CD8-positive, alpha-beta memory T cell (primary cell): ENCODE data around the gene NDUFS6. TPM values are rescaled to one million over a fixed set of nuclear protein-coding genes. Genes with fewer than 3 reads are reported as not detected.
A peak's percentile ranks its signal among the peaks of the same experiment; 100 is the strongest.

Experiments
- CTCF ChIA-PET: fragments of 350-600 bp; sonication (Branson Sonifier 250); formaldehyde crosslinking; loops from one replicate; lab custom pipeline; 2021; ENCODE audit warnings: antibody characterized with exemption; lab: Charles Lee
- POLR2A ChIA-PET: fragments of 350-600 bp; sonication (Branson Sonifier 250); formaldehyde crosslinking; loops from one replicate; lab custom pipeline; 2021; ENCODE audit warnings: antibody characterized with exemption; lab: Charles Lee
- DNase-seq, 5 donors: peaks; one replicate each; pipeline versions ENCODE4 v3.0.0 to v3.0.0-alpha.2; 2020 to 2022; ENCODE audit warnings: mixed read lengths in 1 of 5
- H3K27ac ChIP-seq: one replicate; pipeline ENCODE4 v1.7.0; 2013; ENCODE audit warnings: low read depth, mild to moderate bottlenecking, low read length, moderate library complexity
- H3K27me3 ChIP-seq: 2 replicates; pipeline ENCODE4 v1.7.0; 2013; ENCODE audit warnings: low read length, mild to moderate bottlenecking; ENCODE audit not compliant: insufficient read depth, poor library complexity, severe bottlenecking
- H3K36me3 ChIP-seq: 2 replicates; pipeline ENCODE4 v1.7.0; 2013; ENCODE audit warnings: mild to moderate bottlenecking, low read length, moderate library complexity; ENCODE audit not compliant: insufficient read depth
- H3K4me1 ChIP-seq: 2 replicates; pipeline ENCODE4 v1.7.0; 2013; ENCODE audit warnings: mild to moderate bottlenecking, low read length, moderate library complexity; ENCODE audit not compliant: insufficient read depth
- H3K4me3 ChIP-seq: 2 replicates; pipeline ENCODE4 v1.7.0; 2013; ENCODE audit warnings: mild to moderate bottlenecking, low read length
- H3K9me3 ChIP-seq: 2 replicates; pipeline ENCODE4 v1.7.0; 2013; ENCODE audit warnings: mild to moderate bottlenecking, low read length
- H3K27ac Mint-ChIP-seq, 8 donors: one replicate each; pipeline ENCODE4 v1.8.0; 2020 to 2021; ENCODE audit warnings: mixed read lengths in 8 of 8, mild to moderate bottlenecking in 6 of 8, inconsistent platforms in 3 of 8, moderate library complexity in 3 of 8
- H3K27me3 Mint-ChIP-seq, 2 donors: one replicate each; pipeline ENCODE4 v1.8.0; 2020 to 2021; ENCODE audit warnings: mixed read lengths in 2 of 2, mild to moderate bottlenecking in 1 of 2, moderate library complexity in 1 of 2
- H3K36me3 Mint-ChIP-seq, 3 donors: one replicate each; pipeline ENCODE4 v1.8.0; 2020 to 2021; ENCODE audit warnings: mixed read lengths in 3 of 3, inconsistent platforms in 1 of 3, mild to moderate bottlenecking in 1 of 3
- H3K4me1 Mint-ChIP-seq, 3 donors: one replicate each; pipeline ENCODE4 v1.8.0; 2020 to 2021; ENCODE audit warnings: mixed read lengths in 3 of 3, inconsistent platforms in 1 of 3, mild to moderate bottlenecking in 1 of 3
- H3K4me3 Mint-ChIP-seq, 7 donors: one replicate each; pipeline ENCODE4 v1.8.0; 2020 to 2021; ENCODE audit warnings: mixed read lengths in 7 of 7, mild to moderate bottlenecking in 6 of 7, moderate library complexity in 4 of 7, inconsistent platforms in 2 of 7
- H3K9me3 Mint-ChIP-seq, 5 donors: one replicate each; pipeline ENCODE4 v1.8.0; 2020 to 2022; ENCODE audit warnings: mixed read lengths in 5 of 5, mild to moderate bottlenecking in 3 of 5, moderate library complexity in 2 of 5, inconsistent platforms in 1 of 5
- polyA plus RNA-seq: library from polyadenylated mRNA; unstranded; fragments of 300-500 nt; fragmentation: Illumina TruSeq; gene quantifications from one replicate; pipeline ENCODE4 v1.2.3, GENCODE V29; 2021
- total RNA-seq, 2 experiments: library from RNA; stranded (reverse); gene quantifications; one replicate each; pipeline ENCODE4 v1.2.3, GENCODE V29; 2021

The NDUFS6 gene
- total and polyA plus RNA-seq, 3 experiments from 2014 or later, result 43.4 to 83.7 (median 44.2) TPM

DNA sequence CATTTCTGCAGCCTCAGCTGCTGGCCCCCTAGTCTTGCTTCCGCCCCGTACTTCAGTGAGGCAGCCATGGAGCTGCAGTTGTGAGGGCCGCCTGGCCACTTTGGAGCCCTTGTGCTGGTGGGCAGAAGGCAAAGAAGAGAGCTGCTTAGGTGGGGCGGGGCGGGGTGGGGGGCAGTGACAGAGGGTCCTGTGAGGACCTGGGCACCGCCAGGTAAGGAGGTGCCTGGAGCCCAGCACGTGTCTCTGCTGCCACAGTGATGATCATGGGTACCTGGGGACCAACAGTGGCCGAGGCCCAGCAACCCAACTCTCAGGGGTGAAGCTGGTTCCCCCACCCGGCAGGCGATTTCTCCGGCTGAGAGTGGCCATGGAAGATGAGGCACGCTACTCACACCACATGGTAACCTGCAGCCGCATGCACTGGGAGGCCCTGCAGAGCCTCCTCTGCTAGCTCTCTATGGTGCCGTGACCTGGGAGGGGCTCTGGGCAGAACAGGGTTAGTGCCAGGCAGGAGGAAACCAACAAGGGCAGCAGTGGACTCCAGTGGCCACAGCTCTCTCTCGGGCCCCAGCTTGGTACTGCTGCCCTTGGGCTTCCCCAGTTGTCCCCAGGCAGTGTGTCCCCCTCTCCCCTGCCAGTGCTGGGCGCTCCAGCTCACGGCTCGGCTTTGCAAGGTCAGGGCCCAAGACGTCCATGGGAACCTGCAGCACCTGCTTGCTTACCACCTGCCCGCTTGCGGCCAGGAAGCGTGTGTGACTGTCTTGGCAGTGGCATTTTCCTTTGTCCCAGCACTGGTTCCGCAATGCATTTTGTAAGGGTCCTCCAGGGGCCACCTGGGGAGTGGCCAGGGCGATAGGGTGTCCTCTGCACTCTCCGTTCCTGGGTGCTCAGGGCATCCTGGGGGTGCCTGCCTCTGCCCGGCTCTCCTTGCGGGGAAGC is 24.0 kb downstream of the NDUFS6 start:
- H3K36me3 Mint-ChIP-seq, result peaks cover 0 to 46% (median 10%) of the 10 kb centered on the region in 3 donors
- ChIA-PET CTCF (no interaction called here), POLR2A (no interaction called here)
- H3K27me3 Mint-ChIP-seq, result no peaks in the 10 kb centered on the region
- H3K27ac Mint-ChIP-seq, result no peak overlapping the region
- Histone ChIP-seq H3K36me3 (no peaks in the 10 kb centered on the region), H3K4me3 (no peak overlapping the region), H3K4me1 (no peaks in the 10 kb centered on the region), H3K27ac (no peak overlapping the region), H3K27me3 (no peaks in the 10 kb centered on the region), H3K9me3 (no peaks in the 10 kb centered on the region)
- H3K4me3 Mint-ChIP-seq, result no peak overlapping the region
- H3K4me1 Mint-ChIP-seq, result no peaks in the 10 kb centered on the region
- DNase-seq, result no peak
- H3K9me3 Mint-ChIP-seq, result no peaks in the 10 kb centered on the region

DNA sequence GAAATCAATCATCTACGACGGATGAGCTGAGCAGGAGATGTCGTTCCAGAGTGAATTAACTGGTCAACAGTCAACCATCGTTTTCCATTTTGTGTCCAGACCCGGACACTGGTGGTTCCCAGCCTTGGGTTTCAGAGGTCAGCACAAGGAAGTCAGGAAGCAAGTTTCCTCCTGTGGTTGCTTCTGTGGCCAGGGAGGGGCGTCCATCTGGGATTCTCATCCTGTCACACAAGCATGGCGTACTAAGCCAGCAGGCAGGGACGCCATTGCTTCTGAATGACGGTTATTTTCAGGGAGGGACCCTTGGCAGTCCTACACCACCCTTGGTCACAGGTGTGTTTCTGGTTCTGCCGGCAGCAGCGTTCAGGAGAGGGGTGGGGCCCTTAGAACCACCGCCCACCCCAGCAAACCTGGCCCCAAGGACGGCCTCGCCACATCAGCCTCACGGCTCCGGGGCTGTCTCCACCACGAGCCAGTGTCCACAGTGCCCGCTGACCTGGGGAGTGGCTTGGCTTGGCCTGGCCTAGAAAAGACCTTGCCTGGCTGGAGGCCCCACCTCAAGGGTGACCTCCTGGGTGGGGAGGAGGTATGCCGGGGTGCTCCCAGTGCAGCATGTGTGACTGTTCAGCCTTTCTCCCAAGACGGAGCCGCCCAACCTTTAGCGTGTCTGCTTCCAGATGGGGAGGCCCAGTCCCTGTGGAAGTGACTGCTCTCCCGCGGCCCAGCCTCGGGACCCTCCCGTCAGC is 25.2 kb downstream of the NDUFS6 start:
- no peaks in the 10 kb centered on the region for H3K27me3 ChIP-seq
- CTCF ChIA-PET, result no interaction called here
- H3K27ac ChIP-seq, result no peak overlapping the region
- H3K36me3 ChIP-seq, result no peaks in the 10 kb centered on the region
- no peak overlapping the region for H3K4me3 Mint-ChIP-seq
- no peak overlapping the region for H3K27ac Mint-ChIP-seq
- H3K4me3 ChIP-seq, result no peak overlapping the region
- peaks cover 0 to 36% (median 8%) of the 10 kb centered on the region in 3 donors for H3K36me3 Mint-ChIP-seq
- H3K27me3 Mint-ChIP-seq, result no peaks in the 10 kb centered on the region
- no peaks in the 10 kb centered on the region for H3K9me3 ChIP-seq
- no peaks in the 10 kb centered on the region for H3K9me3 Mint-ChIP-seq
- no peaks in the 10 kb centered on the region for H3K4me1 Mint-ChIP-seq
- H3K4me1 ChIP-seq, result no peaks in the 10 kb centered on the region
- no peak for DNase-seq
- POLR2A ChIA-PET, result no interaction called here

DNA sequence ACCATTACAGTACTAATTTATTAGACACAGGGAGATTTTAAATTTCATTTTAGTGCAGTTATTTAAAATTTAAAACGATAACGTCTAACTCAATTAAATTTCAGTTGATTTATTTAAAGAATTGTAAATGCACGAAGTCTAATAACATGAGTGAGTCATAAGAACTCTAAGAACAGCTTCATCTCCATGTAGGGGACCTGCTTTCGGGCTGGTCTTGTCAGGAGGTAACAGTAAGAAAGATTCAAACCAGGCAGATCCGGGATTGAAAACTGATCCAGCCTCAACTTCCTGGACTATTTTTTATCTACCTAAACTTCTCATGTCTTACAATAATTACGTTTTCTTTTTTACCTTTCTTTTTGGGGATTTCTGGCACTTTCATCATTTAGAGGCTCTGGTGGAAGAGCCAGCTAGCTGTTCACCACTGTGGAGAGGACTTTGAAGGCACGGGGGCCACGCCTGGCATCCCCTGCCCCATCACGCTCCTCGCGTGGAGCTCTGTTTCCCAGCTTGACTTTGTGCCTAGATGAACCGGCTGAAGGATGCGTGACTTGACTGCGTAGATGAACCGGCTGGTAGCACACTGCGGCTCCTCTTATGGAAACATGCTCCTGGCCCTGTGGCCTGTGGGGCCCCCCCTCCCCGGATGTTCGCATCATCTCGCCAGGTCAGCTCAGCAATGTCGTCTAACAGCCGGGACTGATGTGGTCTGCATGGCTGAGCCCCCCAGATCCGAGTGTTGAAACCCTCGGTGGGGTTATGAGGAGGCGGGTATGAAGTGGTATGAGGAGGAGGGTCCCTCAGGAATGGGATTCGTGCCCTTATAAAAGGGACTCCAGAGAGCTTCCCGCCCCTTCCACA is 26.0 kb downstream of the NDUFS6 start:
- DNase-seq, result no peak
- H3K9me3 ChIP-seq, result no peaks in the 10 kb centered on the region
- H3K27ac ChIP-seq, result no peak overlapping the region
- Mint-ChIP-seq H3K4me3 (no peak overlapping the region), H3K27me3 (no peaks in the 10 kb centered on the region), H3K9me3 (no peaks in the 10 kb centered on the region), H3K27ac (peak overlapping the region in 1 of 8 donors; percentile 42), H3K4me1 (no peaks in the 10 kb centered on the region), H3K36me3 (peaks cover 0 to 30% (median 5%) of the 10 kb centered on the region in 3 donors)
- ChIA-PET CTCF (no interaction called here), POLR2A (no interaction called here)
- no peaks in the 10 kb centered on the region for H3K4me1 ChIP-seq
- H3K27me3 ChIP-seq, result no peaks in the 10 kb centered on the region
- H3K4me3 ChIP-seq, result no peak overlapping the region
- no peaks in the 10 kb centered on the region for H3K36me3 ChIP-seq

DNA sequence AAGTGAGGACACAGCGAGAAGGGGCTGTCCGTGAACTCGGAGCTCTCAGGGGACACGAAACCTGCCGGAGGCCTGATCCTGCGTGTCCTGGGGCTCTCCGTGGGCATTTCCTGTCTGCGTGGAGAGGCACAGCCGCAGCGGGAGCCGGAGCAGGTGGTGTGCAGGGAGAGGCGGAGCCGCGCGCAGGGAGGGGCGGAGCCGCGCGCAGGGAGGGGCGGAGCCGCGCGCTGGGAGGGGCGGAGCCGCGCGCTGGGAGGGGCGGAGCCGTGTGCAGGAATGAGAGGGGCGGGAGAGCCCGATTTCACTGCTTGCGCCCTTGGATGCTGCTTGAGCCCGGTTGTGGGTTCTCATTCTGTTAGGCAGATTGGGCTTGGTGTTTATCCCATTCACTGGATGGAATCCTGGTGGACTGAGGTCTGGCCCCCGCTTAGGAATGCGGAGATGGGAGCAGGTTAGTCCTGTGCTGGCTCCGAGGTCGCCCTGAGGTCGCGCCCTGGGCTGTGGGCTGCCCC is 26.7 kb downstream of the NDUFS6 start:
- POLR2A ChIA-PET, result no interaction called here
- Histone ChIP-seq H3K9me3 (no peaks in the 10 kb centered on the region), H3K4me3 (no peak overlapping the region), H3K36me3 (no peaks in the 10 kb centered on the region), H3K27me3 (no peaks in the 10 kb centered on the region), H3K27ac (no peak overlapping the region), H3K4me1 (no peaks in the 10 kb centered on the region)
- no peaks in the 10 kb centered on the region for H3K9me3 Mint-ChIP-seq
- CTCF ChIA-PET, result no interaction called here
- DNase-seq, result peak in 2 of 5 donors; percentile 15 to 22
- H3K27me3 Mint-ChIP-seq, result no peaks in the 10 kb centered on the region
- H3K36me3 Mint-ChIP-seq, result peaks cover 0 to 26% (median 4%) of the 10 kb centered on the region in 3 donors
- peak overlapping the region in 1 of 7 donors; percentile 26 for H3K4me3 Mint-ChIP-seq
- H3K4me1 Mint-ChIP-seq, result no peaks in the 10 kb centered on the region
- peak overlapping the region in 1 of 8 donors; percentile 81 for H3K27ac Mint-ChIP-seq

DNA sequence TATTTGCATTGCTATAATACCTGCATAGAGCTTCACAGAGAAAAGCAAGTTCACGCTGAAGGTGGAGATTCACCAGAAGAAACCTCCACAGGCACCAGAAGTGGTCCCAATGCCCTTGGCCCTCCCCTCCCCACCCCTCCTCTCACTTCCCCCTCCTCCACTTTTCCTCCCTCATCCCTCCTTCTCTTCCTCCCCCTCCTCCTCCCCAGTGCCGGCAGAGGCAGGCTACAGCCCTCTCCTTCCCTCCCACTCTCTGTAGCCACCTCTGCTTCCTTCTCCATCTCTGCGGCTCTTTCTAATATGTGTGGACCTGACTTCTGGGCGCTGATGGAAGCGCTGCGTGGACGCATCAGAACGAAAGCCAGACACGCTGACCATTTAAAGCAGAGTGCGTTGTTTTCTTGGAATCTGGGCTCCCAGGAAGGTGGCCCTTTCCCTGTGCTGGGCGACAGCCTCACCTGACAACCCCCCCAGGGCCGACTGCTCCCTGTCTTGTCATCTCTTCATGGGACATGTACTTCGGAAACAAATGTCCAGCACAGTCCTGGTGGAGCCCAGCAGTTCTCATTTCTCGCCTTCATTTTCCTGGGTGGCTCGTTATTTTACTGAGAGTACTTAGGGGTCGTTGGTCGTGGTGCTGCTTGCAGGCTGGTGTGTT is 29.5 kb downstream of the NDUFS6 start:
- no peak overlapping the region for H3K27ac ChIP-seq
- H3K27ac Mint-ChIP-seq, result no peak overlapping the region
- no peaks in the 10 kb centered on the region for H3K9me3 ChIP-seq
- H3K4me3 Mint-ChIP-seq, result no peak overlapping the region
- H3K27me3 Mint-ChIP-seq, result peaks cover 0 to 11% of the 10 kb centered on the region in 2 donors
- no peak for DNase-seq
- no peak overlapping the region for H3K4me3 ChIP-seq
- CTCF ChIA-PET, result no interaction called here
- no peaks in the 10 kb centered on the region for H3K9me3 Mint-ChIP-seq
- POLR2A ChIA-PET, result no interaction called here
- H3K4me1 ChIP-seq, result no peaks in the 10 kb centered on the region
- H3K36me3 ChIP-seq, result no peaks in the 10 kb centered on the region
- H3K27me3 ChIP-seq, result no peaks in the 10 kb centered on the region
- H3K36me3 Mint-ChIP-seq, result peaks cover 0 to 9% (median 0%) of the 10 kb centered on the region in 3 donors
- no peaks in the 10 kb centered on the region for H3K4me1 Mint-ChIP-seq

DNA sequence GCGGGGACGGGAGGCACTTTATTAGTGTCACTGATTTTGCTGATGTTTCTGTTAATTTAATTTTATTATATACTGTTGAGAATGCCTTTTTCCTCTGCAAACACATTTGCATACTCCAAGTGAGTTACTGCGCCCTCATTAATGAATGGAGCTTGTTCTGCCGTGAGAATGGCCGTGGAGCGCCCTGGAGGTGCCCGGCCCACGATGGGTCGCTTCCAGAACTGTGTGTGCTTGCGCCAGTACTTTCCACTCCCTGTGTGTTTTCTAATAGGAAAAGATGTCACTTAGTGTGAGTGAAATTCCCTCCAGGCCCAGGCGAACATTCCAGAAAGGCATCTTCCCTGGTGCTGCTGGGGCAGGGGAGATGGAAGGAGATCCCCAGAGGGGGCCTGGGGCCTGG is 30.1 kb downstream of the NDUFS6 start:
- no peak for DNase-seq
- Histone ChIP-seq H3K9me3 (no peaks in the 10 kb centered on the region), H3K27me3 (no peaks in the 10 kb centered on the region), H3K4me1 (no peaks in the 10 kb centered on the region), H3K36me3 (no peaks in the 10 kb centered on the region), H3K4me3 (no peak overlapping the region), H3K27ac (no peak overlapping the region)
- H3K36me3 Mint-ChIP-seq, result peaks cover 0 to 4% (median 0%) of the 10 kb centered on the region in 3 donors
- no peak overlapping the region for H3K4me3 Mint-ChIP-seq
- ChIA-PET CTCF (no interaction called here), POLR2A (no interaction called here)
- H3K4me1 Mint-ChIP-seq, result no peaks in the 10 kb centered on the region
- no peaks in the 10 kb centered on the region for H3K9me3 Mint-ChIP-seq
- H3K27me3 Mint-ChIP-seq, result peaks cover 0 to 15% of the 10 kb centered on the region in 2 donors
- H3K27ac Mint-ChIP-seq, result no peak overlapping the region

DNA sequence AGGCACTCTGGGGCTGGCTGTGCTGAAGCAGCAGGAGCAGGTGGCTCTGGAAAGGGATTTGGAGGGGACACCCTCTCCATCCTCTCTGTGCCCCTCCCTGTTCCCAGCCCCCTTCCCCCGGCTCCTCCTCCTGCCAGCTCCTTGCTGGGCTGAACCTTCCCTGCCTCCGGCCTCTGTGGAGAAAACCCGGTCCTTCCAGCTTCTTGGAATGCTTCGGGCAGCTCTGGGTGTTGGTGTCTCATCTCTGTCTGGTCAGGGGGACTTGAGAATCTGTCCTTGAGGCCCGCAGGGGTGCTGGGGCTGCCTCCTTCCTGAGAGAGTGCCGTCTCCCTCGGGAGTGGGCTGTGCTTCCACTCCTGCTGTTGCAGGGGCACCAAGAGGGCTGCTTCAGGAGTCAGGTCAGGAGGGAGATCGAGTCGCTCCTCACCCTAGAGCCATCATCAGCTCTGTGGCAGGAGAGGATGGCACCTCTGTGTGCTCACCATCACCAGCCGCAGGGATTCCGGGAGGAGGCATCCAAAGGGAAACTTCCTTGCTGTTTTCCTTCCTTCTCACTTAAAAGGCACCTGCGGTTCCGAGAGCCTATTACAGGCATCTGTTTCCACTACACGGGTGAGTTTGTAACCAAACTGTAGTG is 30.6 kb downstream of the NDUFS6 start:
- no peaks in the 10 kb centered on the region for H3K36me3 ChIP-seq
- no peak overlapping the region for H3K27ac ChIP-seq
- H3K4me3 ChIP-seq, result no peak overlapping the region
- Mint-ChIP-seq H3K36me3 (peaks cover 0 to 4% (median 0%) of the 10 kb centered on the region in 3 donors), H3K27me3 (peaks cover 0 to 16% of the 10 kb centered on the region in 2 donors), H3K4me1 (no peaks in the 10 kb centered on the region), H3K9me3 (no peaks in the 10 kb centered on the region), H3K4me3 (no peak overlapping the region), H3K27ac (peak overlapping the region in 1 of 8 donors; percentile 43)
- H3K27me3 ChIP-seq, result no peaks in the 10 kb centered on the region
- DNase-seq, result no peak
- no peaks in the 10 kb centered on the region for H3K9me3 ChIP-seq
- ChIA-PET POLR2A (no interaction called here), CTCF (no interaction called here)
- no peaks in the 10 kb centered on the region for H3K4me1 ChIP-seq
